Posterior vena cava (tissue), 2 donors: ENCODE measurements around the gene ZBTB12. TPM values are rescaled to one million over a fixed set of nuclear protein-coding genes. Genes with fewer than 3 reads are reported as not detected.
A peak's percentile ranks its signal among the peaks of the same experiment; 100 is the strongest.
"Not testable (repeated sequence)": the region's sequence is repeated elsewhere in the genome, so short reads cannot be mapped to it uniquely, and the experiment has no call there.

Experiments
- DNase-seq: peaks from one replicate; pipeline ENCODE4 v3.0.0-alpha.2; 2020; ENCODE audit warnings: low spot score
- intact Hi-C, 2 donors: fragments of 100-400 bp; cut with DNase I; formaldehyde crosslinking; loops; one replicate each; pipeline versions ENCODE4 v1.14.1 to v1.14.2; 2022 to 2023
- total RNA-seq, 2 donors: library from RNA; stranded (reverse); fragmentation: NEBNext Ultra II Directional; extraction: Animal tissue kit (Norgen Biotek cat#: 25700); gene quantifications; one replicate each; pipeline ENCODE4 v1.2.1, GENCODE V29; 2021
- donor health status: DM: yes; HTN: yes; CAD: no.
- donor health status: DM: yes; HTN: yes; CAD: no.

The ZBTB12 gene
- total RNA-seq, 2 donors from 2014 or later, result 3.6 to 4.2 TPM

DNA sequence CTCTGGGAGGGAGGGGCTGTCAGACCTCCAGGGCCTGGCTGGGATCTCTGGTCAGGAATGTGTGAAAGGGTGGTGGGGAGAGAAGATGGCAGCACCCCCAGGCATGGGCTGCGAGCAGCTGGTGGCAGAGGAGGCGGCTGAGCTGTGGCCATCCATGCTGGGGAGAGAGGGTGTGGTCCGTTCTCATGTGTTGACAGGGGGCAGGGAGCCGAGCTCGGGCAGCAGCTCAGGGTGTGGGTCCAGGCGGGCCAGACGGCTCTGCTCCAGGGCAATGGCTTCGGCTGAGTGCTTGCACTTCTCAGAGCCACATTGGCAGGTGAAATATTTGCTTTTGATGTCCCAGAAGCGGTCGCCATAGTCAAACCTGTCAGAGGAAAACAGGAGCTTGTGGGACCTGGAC, 22.0 kb downstream of the ZBTB12 start:
- intact Hi-C loops, result no loop called here

GRCh38 chr6:31879143-31879542, 22.7 kb downstream of the ZBTB12 start:
- DNase-seq, result no peak
- intact Hi-C loops, result no loop called here

More for the DNA sequence above, 22.0 kb downstream of the ZBTB12 start:
- DNase-seq, result no peak

DNA sequence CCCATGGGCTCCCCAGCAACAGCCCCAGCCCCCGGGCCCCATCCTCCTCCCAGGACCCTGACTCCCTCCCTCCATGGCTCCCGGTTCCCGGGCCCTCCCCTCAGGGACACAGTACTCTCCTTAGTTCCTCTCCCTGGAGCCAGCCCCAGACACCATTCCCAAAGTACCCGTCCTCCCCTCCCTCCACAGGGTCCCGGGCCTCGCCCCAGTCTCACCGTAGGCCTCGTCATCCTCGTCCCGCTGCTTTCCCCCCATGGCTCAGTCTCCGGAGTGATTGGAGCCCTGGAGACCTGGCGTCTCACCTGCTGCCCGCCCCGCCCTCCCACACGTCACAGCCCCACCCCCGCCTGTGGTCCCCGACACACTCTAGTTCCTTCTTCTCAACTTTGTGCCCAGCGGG, 23.2 kb downstream of the ZBTB12 start, which contains the start of gene SLC44A4:
TSS of gene SLC44A4 (minus strand) at position 272 of the 400 bp plus-strand sequence. CDS start at position 255, 17 bp downstream.
- no peak for DNase-seq
- intact Hi-C loops, result no loop called here

DNA sequence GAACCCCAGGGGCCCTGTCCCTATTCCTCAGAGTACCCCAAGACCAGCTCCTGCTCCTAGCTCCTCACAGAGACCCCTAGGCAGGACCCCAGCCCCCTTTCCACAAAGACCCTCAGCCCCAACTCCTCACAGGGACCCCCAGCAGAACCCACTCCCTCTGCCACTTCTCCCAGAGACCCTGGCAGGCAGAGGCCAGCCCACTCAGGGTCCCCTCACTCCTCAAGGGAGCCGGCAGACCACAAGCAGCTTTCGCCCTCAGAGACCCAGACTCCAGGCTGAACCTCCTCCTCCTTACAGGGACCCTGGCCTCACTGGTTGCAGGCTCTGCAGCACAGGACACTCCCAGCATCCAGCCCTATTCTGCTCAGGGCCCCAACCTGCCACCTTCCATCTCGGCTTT, 23.7 kb downstream of the ZBTB12 start:
- no peak for DNase-seq
- intact Hi-C loops, result no loop called here

- no peak for DNase-seq
- intact Hi-C loops, result no loop called here
Observed at GRCh38 chr6:31877651-31878161, 24.2 kb downstream of the ZBTB12 start.

DNA sequence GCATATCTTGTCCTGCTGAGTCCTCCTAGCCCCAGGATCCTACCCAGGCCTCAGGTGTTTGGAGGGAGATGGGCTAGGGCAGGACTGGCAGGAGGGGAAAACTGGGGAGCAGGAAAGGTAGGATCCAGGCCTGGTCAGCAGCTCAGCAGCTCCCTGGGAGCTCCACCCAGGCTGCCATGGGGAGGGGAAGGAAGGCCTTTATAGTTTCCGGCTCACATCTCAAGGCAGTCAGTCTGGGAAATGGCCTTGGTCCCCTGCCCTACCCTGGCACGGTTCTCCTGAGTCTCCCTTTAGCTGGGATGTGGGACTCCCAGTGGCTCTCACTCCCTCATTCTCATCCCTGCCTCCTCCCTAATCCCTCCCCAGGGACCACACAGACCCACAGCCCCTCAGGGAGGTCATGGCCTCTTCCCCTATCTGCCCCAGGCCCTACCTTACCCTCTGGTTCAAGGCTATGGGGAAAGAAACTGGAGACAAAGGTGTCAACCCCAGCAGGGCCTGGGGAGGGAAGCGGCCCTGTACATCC, 24.7 kb downstream of the ZBTB12 start:
- no peak for DNase-seq
- intact Hi-C loops, result no loop called here

GRCh38 chr6:31876357-31876756, 25.5 kb downstream of the ZBTB12 start:
- no peak for DNase-seq
- intact Hi-C loops, result no loop called here

GRCh38 chr6:31875877-31876276, 26.0 kb downstream of the ZBTB12 start:
- no peak for DNase-seq
- intact Hi-C loops, result no loop called here

- intact Hi-C loops, result no loop called here
Observed at GRCh38 chr6:31874836-31875572, 26.9 kb downstream of the ZBTB12 start.

DNA sequence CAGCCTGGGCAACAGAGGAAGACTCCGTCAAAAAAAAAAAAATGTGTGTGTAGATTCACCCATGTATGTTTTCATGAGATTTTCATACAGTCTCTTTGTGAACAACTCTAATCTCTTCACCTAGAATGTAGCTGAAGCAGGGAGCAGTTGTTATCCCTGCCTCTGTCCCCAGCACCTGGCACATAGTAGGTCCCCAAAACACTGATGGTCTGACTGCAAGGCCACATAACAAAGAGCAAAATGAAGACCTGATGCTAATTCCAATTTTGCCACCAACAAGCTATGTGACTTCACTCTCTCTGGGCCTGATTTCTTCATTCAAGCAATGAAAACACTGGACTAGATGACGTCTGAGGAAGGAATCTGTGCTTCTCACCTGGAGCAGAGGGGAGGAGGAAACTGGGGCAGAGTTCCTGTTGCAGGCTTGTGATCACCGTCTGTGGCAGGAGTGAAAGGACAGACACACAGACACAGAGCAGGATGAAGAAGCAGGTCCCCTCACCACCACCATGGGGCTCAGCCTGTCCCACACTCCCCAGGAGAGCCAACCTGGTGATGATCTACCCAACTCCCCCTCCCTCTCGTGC, 27.7 kb downstream of the ZBTB12 start:
- DNase-seq, result no peak
- intact Hi-C loops, result no loop called here

More at GRCh38 chr6:31874836-31875572, 26.9 kb downstream of the ZBTB12 start:
- no peak for DNase-seq

GRCh38 chr6:31871046-31871659, 30.7 kb downstream of the ZBTB12 start:
- intact Hi-C loops, result no loop called here
- no peak for DNase-seq

DNA sequence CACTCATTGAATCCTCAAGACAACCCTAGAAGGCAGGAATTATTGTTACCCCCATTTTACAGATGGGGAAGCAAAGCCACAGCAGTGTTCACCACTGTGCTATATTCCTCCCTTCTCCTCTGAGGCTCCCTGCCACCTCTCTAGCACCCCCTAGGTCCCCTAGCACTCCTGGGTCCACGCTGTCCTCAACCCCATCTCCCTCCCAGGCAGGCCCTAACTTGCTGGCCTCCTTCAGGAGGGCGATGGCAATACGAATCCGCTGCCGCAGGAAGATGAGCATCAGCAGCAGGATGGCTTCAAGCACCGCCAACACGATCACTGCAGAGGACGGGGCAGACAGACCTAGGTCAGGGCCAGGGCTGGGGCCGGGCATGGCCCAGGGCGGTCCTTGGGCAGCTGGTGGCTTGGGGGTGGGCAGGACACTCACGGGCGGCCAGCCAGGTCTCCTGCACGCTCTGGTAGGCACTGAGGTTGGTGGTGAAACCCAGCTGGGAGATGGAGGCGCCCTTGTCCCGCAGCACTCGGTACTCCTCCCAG, 31.4 kb downstream of the ZBTB12 start:
- intact Hi-C loops, result loop anchor here in 1 of 2 donors (1.0 kb wide), 1 partner anchor 76 kb away; no protein-coding TSS in a partner anchor

DNA sequence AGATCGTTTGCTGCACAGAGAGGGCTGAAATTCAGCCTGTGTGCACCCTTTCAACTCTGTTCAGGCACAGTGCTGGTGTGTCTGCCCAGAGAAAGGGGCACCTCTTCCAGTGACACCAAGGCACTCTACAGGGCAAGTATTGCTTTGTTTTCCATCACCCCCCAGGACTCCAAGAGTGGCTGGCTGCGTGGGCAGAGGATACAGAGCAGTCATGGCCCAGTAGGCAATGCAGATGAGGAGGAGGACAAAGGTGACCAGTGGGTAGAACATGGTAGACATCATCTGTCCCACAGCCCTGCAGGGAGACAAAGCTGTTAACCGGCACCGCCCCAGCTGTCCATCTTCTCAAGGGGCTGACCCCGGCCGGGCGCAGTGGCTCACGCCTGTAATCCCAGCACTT, 32.5 kb downstream of the ZBTB12 start:
- no peak for DNase-seq
- intact Hi-C loops, result no loop called here

More for the DNA sequence above, 31.4 kb downstream of the ZBTB12 start:
- no peak for DNase-seq

DNA sequence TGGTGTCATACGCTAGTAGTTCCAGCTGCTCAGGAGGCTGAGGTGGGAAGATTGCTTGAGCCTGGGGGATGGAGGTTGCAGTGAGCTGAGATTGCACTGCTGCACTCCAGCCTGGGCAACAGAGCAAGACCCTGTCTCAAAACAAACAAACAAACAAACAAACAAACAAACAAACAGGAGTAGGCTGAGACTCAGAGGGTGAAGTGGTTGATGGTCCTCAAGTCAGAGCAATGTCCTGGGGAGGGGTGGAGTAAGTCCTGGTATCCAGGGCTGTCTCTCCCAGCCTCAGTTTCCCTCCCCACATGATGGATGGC, 33.3 kb downstream of the ZBTB12 start:
- intact Hi-C loops, DNase-seq: not testable (repeated sequence)

- no peak for DNase-seq
- intact Hi-C loops, result no loop called here
Observed at GRCh38 chr6:31865205-31866118, 36.4 kb downstream of the ZBTB12 start.

DNA sequence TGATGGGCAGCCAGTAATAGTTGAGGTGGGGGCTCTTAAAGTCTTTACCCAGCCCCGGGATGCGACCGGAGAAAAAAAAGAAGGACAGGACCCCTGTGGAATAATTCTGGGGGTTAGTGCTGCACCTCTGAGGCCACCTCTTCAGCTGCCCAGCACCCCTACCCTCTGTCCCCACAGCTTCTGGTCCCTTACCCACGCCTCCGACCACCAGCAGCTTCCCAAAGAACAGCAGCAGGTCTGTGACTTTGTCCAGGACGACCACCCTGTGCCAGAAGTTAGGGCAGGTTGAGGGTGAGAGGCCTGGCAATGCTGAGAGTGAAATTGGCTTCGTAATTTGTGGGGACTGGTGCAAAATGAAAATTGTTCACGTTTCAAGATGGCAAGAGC, 37.1 kb downstream of the ZBTB12 start:
- intact Hi-C loops, result no loop called here
- DNase-seq, result no peak

DNA sequence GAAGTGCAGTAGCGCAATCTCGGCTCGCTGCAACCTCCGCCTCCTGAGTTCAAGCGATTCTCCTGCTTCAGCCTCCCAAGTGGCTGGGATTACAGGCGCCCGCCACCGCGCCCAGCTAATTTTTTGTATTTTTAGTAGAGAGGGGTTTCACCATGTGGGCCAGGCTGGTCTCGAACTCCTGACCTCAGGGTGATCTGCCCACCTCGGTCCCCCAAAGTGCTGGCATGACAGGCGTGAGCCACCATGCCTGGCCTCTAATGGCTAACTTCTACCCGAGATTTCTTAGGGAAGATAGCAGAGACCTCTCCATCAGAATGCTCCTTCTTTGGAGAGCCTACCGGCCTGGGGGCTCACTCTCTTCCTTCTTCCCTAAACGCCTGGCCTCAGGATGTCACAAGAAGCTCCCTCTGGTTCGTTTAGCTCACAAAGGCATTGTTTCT, 37.7 kb downstream of the ZBTB12 start:
- intact Hi-C loops, DNase-seq: not testable (repeated sequence)

- DNase-seq, result peak; percentile 100
- intact Hi-C loops, result loop anchor here in 1 of 2 donors (1.0 kb wide), 1 partner anchor 41 kb away; no protein-coding TSS in a partner anchor
Observed at GRCh38 chr6:31862344-31863235, 39.3 kb downstream of the ZBTB12 start, which contains the start of gene NEU1. TSS of gene NEU1 (minus strand) at chr6:31862821. CDS start at chr6:31862776, 45 bp downstream.
